WTC11 (cell line): Measurements from ENCODE around the gene SPSB2. TPM values are rescaled to one million over a fixed set of nuclear protein-coding genes. Genes with fewer than 3 reads are reported as not detected.

ENCODE experiments used
- ATAC-seq: fragments of 200-7000 bp; cut with Tn5 transposase; 2 replicates; pipeline ENCODE4 v1.10.0; 2021; ENCODE audit warnings: mild to moderate bottlenecking, moderate library complexity
- CTCF ChIA-PET: fragments of 300-600 bp; sonication (Branson Sonifier 250); formaldehyde crosslinking; loops from one replicate; lab custom pipeline; 2021; ENCODE audit warnings: antibody characterized with exemption; lab: Charles Lee
- POLR2A ChIA-PET: fragments of 350-600 bp; sonication (Branson Sonifier 250); formaldehyde crosslinking; loops from one replicate; lab custom pipeline; 2021; ENCODE audit warnings: antibody characterized with exemption; lab: Charles Lee
- DNase-seq: peaks from one replicate; pipeline ENCODE4 v3.0.0; 2021; ENCODE audit warnings: low spot score
- H3K27ac Mint-ChIP-seq: 2 replicates; pipeline ENCODE4 v1.8.0; 2021; ENCODE audit warnings: mixed read lengths
- H3K27me3 Mint-ChIP-seq: 2 replicates; pipeline ENCODE4 v1.8.0; 2021; ENCODE audit warnings: low read depth, mild to moderate bottlenecking, moderate library complexity, mixed read lengths
- H3K36me3 Mint-ChIP-seq: 2 replicates; pipeline ENCODE4 v1.8.0; 2021; ENCODE audit warnings: mixed read lengths
- H3K4me1 Mint-ChIP-seq: 2 replicates; pipeline ENCODE4 v1.8.0; 2022; ENCODE audit warnings: mixed read lengths
- H3K4me3 Mint-ChIP-seq: 2 replicates; pipeline ENCODE4 v1.8.0; 2021; ENCODE audit warnings: mild to moderate bottlenecking, moderate library complexity, mixed read lengths
- H3K9me3 Mint-ChIP-seq: 2 replicates; pipeline ENCODE4 v1.8.0; 2021; ENCODE audit warnings: mixed read lengths
- CREB1 ChIP-seq: sonication (generic); formaldehyde crosslinking; IDR thresholded peaks from 2 replicates; pipeline ENCODE4 v1.8.0; 2023; ENCODE audit warnings: mild to moderate bottlenecking, missing genetic modification reagents
- E2F1 ChIP-seq: sonication (generic); formaldehyde crosslinking; IDR thresholded peaks from 2 replicates; pipeline ENCODE4 v1.8.0; 2022; ENCODE audit warnings: mild to moderate bottlenecking, missing genetic modification reagents
- ESRRA ChIP-seq: sonication (generic); formaldehyde crosslinking; IDR thresholded peaks from 2 replicates; pipeline ENCODE4 v1.8.1; 2022; ENCODE audit warnings: mild to moderate bottlenecking, missing genetic modification reagents, borderline replicate concordance
- ETV6 ChIP-seq: sonication (generic); formaldehyde crosslinking; IDR thresholded peaks from 2 replicates; pipeline ENCODE4 v1.8.1; 2022; ENCODE audit warnings: mild to moderate bottlenecking, missing genetic modification reagents
- GABPB1 ChIP-seq: sonication (generic); formaldehyde crosslinking; IDR thresholded peaks from 2 replicates; pipeline ENCODE4 v1.8.1; 2023; ENCODE audit warnings: mild to moderate bottlenecking, missing genetic modification reagents
- HMGA2 ChIP-seq: fragments of 250-450 bp; sonication (Bioruptor Pico); IDR thresholded peaks from 2 replicates; pipeline ENCODE4 v1.4.0; 2021; ENCODE audit warnings: mild to moderate bottlenecking, moderate library complexity
- OVOL2 ChIP-seq: fragments of 250-450 bp; sonication (Bioruptor Pico); IDR thresholded peaks from 2 replicates; pipeline ENCODE4 v1.9.0; 2021; ENCODE audit warnings: mild to moderate bottlenecking, borderline replicate concordance
- SMAD3 ChIP-seq: sonication (generic); formaldehyde crosslinking; IDR thresholded peaks from 2 replicates; pipeline ENCODE4 v1.8.0; 2022; ENCODE audit warnings: missing genetic modification reagents, mild to moderate bottlenecking, borderline replicate concordance
- TCF7 ChIP-seq: sonication (generic); formaldehyde crosslinking; IDR thresholded peaks from 2 replicates; pipeline ENCODE4 v1.8.0; 2022; ENCODE audit warnings: mild to moderate bottlenecking, low read depth, missing genetic modification reagents, moderate library complexity
- TEAD1 ChIP-seq: sonication (generic); formaldehyde crosslinking; IDR thresholded peaks from 2 replicates; pipeline ENCODE4 v1.8.0; 2022; ENCODE audit warnings: mild to moderate bottlenecking, missing genetic modification reagents
- ZBTB43 ChIP-seq: sonication (generic); formaldehyde crosslinking; IDR thresholded peaks from 2 replicates; pipeline ENCODE4 v1.8.1; 2023; ENCODE audit warnings: mild to moderate bottlenecking, missing genetic modification reagents
- ZNF121 ChIP-seq: sonication (generic); formaldehyde crosslinking; IDR thresholded peaks from 2 replicates; pipeline ENCODE4 v1.8.0; 2023; ENCODE audit warnings: missing genetic modification reagents
- ZNF138 ChIP-seq: sonication (generic); formaldehyde crosslinking; conservative IDR thresholded peaks from 2 replicates; pipeline ENCODE4 v1.8.1; 2022; ENCODE audit warnings: mild to moderate bottlenecking, moderate library complexity, missing genetic modification reagents
- ZNF219 ChIP-seq: sonication (generic); formaldehyde crosslinking; IDR thresholded peaks from 2 replicates; pipeline ENCODE4 v1.8.0; 2023; ENCODE audit warnings: missing genetic modification reagents, mild to moderate bottlenecking, borderline replicate concordance
- ZNF281 ChIP-seq: sonication (generic); formaldehyde crosslinking; IDR thresholded peaks from 2 replicates; pipeline ENCODE4 v1.8.0; 2023; ENCODE audit warnings: mild to moderate bottlenecking, missing genetic modification reagents
- ZNF396 ChIP-seq: fragments of 250-450 bp; sonication (Bioruptor Pico); IDR thresholded peaks from 2 replicates; pipeline ENCODE4 v1.8.0; 2021; ENCODE audit warnings: mild to moderate bottlenecking, moderate library complexity, borderline replicate concordance
- ZNF532 ChIP-seq: fragments of 250-450 bp; sonication (Bioruptor Pico); IDR thresholded peaks from 2 replicates; pipeline ENCODE4 v1.9.0; 2021; ENCODE audit warnings: mild to moderate bottlenecking, borderline replicate concordance
- total RNA-seq: library from RNA; stranded (reverse); gene quantifications from 3 replicates; pipeline ENCODE4 v1.2.3, GENCODE V29; 2021

The SPSB2 gene
- total RNA-seq, 1 experiment from 2014 or later, result 25.5 TPM

- H3K4me3 Mint-ChIP-seq, result no peak overlapping the region
- TF ChIP-seq ESRRA (CRISPR knock-in tag) (no peak), ZNF138 (CRISPR knock-in tag) (no peak), ZBTB43 (no peak), GABPB1 (CRISPR knock-in tag) (no peak), ZNF281 (CRISPR knock-in tag) (no peak), ZNF219 (CRISPR knock-in tag) (no peak), TEAD1 (CRISPR knock-in tag) (no peak), SMAD3 (CRISPR knock-in tag) (no peak), OVOL2 (CRISPR knock-in tag) (no peak), ETV6 (CRISPR knock-in tag) (no peak), ZNF532 (CRISPR knock-in tag) (no peak), ZNF121 (CRISPR knock-in tag) (no peak), TCF7 (CRISPR knock-in tag) (no peak), E2F1 (no peak), HMGA2 (CRISPR knock-in tag) (no peak), ZNF396 (CRISPR knock-in tag) (no peak), CREB1 (no peak)
- peaks cover 59% of the 10 kb centered on the region for H3K36me3 Mint-ChIP-seq
- POLR2A ChIA-PET, result interaction anchor here (0.6 to 1.2 kb wide), 4 partner anchors 19 to 511 kb away, joined by 3 to 5 read pairs (median 3); no protein-coding TSS in a partner anchor
- H3K27ac Mint-ChIP-seq, result no peak overlapping the region
- peaks cover 18% of the 10 kb centered on the region for H3K4me1 Mint-ChIP-seq
- CTCF ChIA-PET, result interaction anchor here (1.0 to 5.1 kb wide), 14 partner anchors 9 to 214 kb away, joined by 3 to 54 read pairs (median 10); partner anchors contain the start of genes CDCA3, COPS7A, GPR162 and MLF2
- ATAC-seq (no peak), DNase-seq (no peak)
- no peaks in the 10 kb centered on the region for H3K27me3 Mint-ChIP-seq
- no peaks in the 10 kb centered on the region for H3K9me3 Mint-ChIP-seq
These were observed 38.8 kb downstream of the SPSB2 start for GRCh38 chr12:6834254-6834653.
